HepG2 (cell line): ENCODE data around the gene TMCC1. TPM values are rescaled to one million over a fixed set of nuclear protein-coding genes. Genes with fewer than 3 reads are reported as not detected.

ENCODE experiments used
- ATAC-seq: fragments of 200-7000 bp; cut with Tn5 transposase; 3 replicates; pipeline ENCODE4 v1.9.1; 2020; ENCODE audit warnings: mild to moderate bottlenecking, moderate library complexity
- BruUV-seq: library from RNA; stranded (reverse); fragments of 400-500 nt; replicated peaks from 2 replicates; lab custom pipeline; 2021; lab: Mats Ljungman, UMichigan
- CTCF ChIA-PET: fragments of 300-600 bp; formaldehyde crosslinking; extraction: SDS; loops from one replicate; lab custom pipeline; 2021; ENCODE audit warnings: low total read pairs, inconsistent platforms, low intra/inter-chr PET ratio; lab: Yijun Ruan, JAX
- POLR2A ChIA-PET: fragments of 350-600 bp; sonication (Branson Sonifier 250); formaldehyde crosslinking; loops from one replicate; lab custom pipeline; 2020; ENCODE audit warnings: antibody characterized with exemption, inconsistent platforms; lab: Yijun Ruan, JAX
- DNase-seq: peaks from one replicate; pipeline ENCODE4 v3.0.0-alpha.2; 2015; ENCODE audit warnings: low spot score
- FAIRE-seq: peaks from 3 replicates; lab custom pipeline; 2011; peaks lifted over from hg19 to GRCh38; lab: Jason Lieb, UNC
- H2AFZ ChIP-seq: one replicate; pipeline ENCODE4 v1.6.1; 2011; ENCODE audit warnings: low read length, inconsistent platforms
- H3K27ac ChIP-seq: fragments of 300-600 bp; 3 replicates; pipeline ENCODE4 v1.8.0; 2011; ENCODE audit warnings: mixed run types, mild to moderate bottlenecking, mixed read lengths, low read length, inconsistent platforms; ENCODE audit not compliant: insufficient read depth; ENCODE audit errors: extremely low read length
- H3K27me3 ChIP-seq, 2 experiments: fragments of 200-600 bp in 1 of 2; 2 replicates in 1 of 2; 3 replicates in 1 of 2; pipeline versions ENCODE4 v1.6.0 to v1.8.0; 2011; ENCODE audit warnings: low read length in 2 of 2, mild to moderate bottlenecking in 2 of 2, moderate library complexity in 2 of 2, inconsistent platforms in 1 of 2; ENCODE audit not compliant: insufficient read depth in 2 of 2, control insufficient read depth in 1 of 2
- H3K36me3 ChIP-seq, 2 experiments: fragments of 200-600 bp in 1 of 2; replicated peaks in 1 of 2; 2 replicates in 1 of 2; 3 replicates in 1 of 2; pipeline versions ENCODE4 v1.5.1 to v1.8.0; 2011; ENCODE audit warnings: low read length in 2 of 2, inconsistent platforms in 1 of 2; ENCODE audit not compliant: insufficient read depth in 2 of 2, control insufficient read depth in 1 of 2
- H3K4me1 ChIP-seq: 2 replicates; pipeline ENCODE4 v1.5.1; 2012; ENCODE audit warnings: low read length, inconsistent platforms; ENCODE audit not compliant: insufficient read depth
- H3K4me2 ChIP-seq: 2 replicates; pipeline ENCODE4 v1.6.0; 2011; ENCODE audit warnings: low read depth, low read length, inconsistent platforms
- H3K4me3 ChIP-seq, 3 experiments: fragments of 200-600 bp in 1 of 3; sonication (generic), shearing (Covaris generic) in 1 of 3; replicated peaks in 1 of 3; 2 replicates each; pipeline ENCODE4 v1.5.1; 2011 to 2016; ENCODE audit warnings: low read length in 3 of 3, inconsistent platforms in 2 of 3, low read depth in 2 of 3, mild to moderate bottlenecking in 2 of 3, control low read depth in 1 of 3, mixed read lengths in 1 of 3; ENCODE audit not compliant: insufficient read depth in 1 of 3
- H3K79me2 ChIP-seq: one replicate; pipeline ENCODE4 v1.6.1; 2011; ENCODE audit warnings: low read length, inconsistent platforms; ENCODE audit not compliant: insufficient read depth
- H3K9ac ChIP-seq: 2 replicates; pipeline ENCODE4 v1.6.0; 2011; ENCODE audit warnings: mild to moderate bottlenecking, low read depth, low read length, inconsistent platforms; ENCODE audit not compliant: insufficient read depth
- H3K9me3 ChIP-seq: 2 replicates; pipeline ENCODE4 v1.5.1; 2012; ENCODE audit warnings: mild to moderate bottlenecking, low read length
- H4K20me1 ChIP-seq: 2 replicates; pipeline ENCODE4 v1.6.0; 2011; ENCODE audit warnings: inconsistent platforms, mild to moderate bottlenecking, low read length, moderate library complexity; ENCODE audit not compliant: insufficient read depth
- HNF4G ChIP-seq, 2 experiments: sonication (generic) in 1 of 2; formaldehyde crosslinking in 1 of 2; IDR thresholded peaks; 2 replicates each; pipeline versions ENCODE4 v1.4.0 to v1.6.1; 2011 to 2020; ENCODE audit warnings: borderline replicate concordance in 2 of 2, low read depth in 2 of 2, mild to moderate bottlenecking in 2 of 2, low read length in 1 of 2, missing genetic modification reagents in 1 of 2, moderate library complexity in 1 of 2
- HNRNPL ChIP-seq: fragments of 200-400 bp; formaldehyde crosslinking; IDR thresholded peaks from 2 replicates; pipeline ENCODE4 v1.6.1; 2017; ENCODE audit warnings: mild to moderate bottlenecking, low read depth, low read length
- IRX3 ChIP-seq: sonication (generic); formaldehyde crosslinking; IDR thresholded peaks from 2 replicates; pipeline ENCODE4 v1.8.1; 2023; ENCODE audit warnings: mild to moderate bottlenecking, low read depth, missing genetic modification reagents, borderline replicate concordance
- NFKB2 ChIP-seq: sonication (generic); formaldehyde crosslinking; IDR thresholded peaks from 2 replicates; pipeline ENCODE4 v1.4.0; 2020; ENCODE audit warnings: missing genetic modification reagents, borderline replicate concordance
- SATB2 ChIP-seq: sonication (generic); formaldehyde crosslinking; IDR thresholded peaks from 2 replicates; pipeline ENCODE4 v1.5.0; 2020; ENCODE audit warnings: missing genetic modification reagents
- TFDP1 ChIP-seq: IDR thresholded peaks from 2 replicates; pipeline ENCODE4 v1.6.1; 2016; ENCODE audit warnings: missing compliant biosample characterization, missing genetic modification reagents, borderline replicate concordance
- TFE3 ChIP-seq: IDR thresholded peaks from 2 replicates; pipeline ENCODE4 v1.6.1; 2016
- YEATS2 ChIP-seq: sonication (generic); formaldehyde crosslinking; IDR thresholded peaks from 2 replicates; pipeline ENCODE4 v1.4.0; 2020; ENCODE audit warnings: missing genetic modification reagents, borderline replicate concordance
- ZBTB34 ChIP-seq: sonication (generic); formaldehyde crosslinking; IDR thresholded peaks from 2 replicates; pipeline ENCODE4 v1.8.0; 2022; ENCODE audit warnings: mild to moderate bottlenecking, missing genetic modification reagents
- ZMAT5 ChIP-seq: sonication (generic); formaldehyde crosslinking; IDR thresholded peaks from 2 replicates; pipeline ENCODE4 v1.5.0; 2020; ENCODE audit warnings: mild to moderate bottlenecking, low read depth, missing genetic modification reagents, borderline replicate concordance
- ZNF430 ChIP-seq: sonication (generic); formaldehyde crosslinking; IDR thresholded peaks from 2 replicates; pipeline ENCODE4 v1.9.0; 2021; ENCODE audit warnings: mild to moderate bottlenecking, missing genetic modification reagents
- ZNF577 ChIP-seq: sonication (generic); formaldehyde crosslinking; IDR thresholded peaks from 2 replicates; pipeline ENCODE4 v1.4.0; 2020; ENCODE audit warnings: mild to moderate bottlenecking, low read depth, missing genetic modification reagents, borderline replicate concordance
- WGBS: methylation state at CpG from one replicate; pipeline ENCODE4 v1.1.6; 2017; ENCODE audit warnings: low lambda C conversion rate; 5-methylcytosine and 5-hydroxymethylcytosine counted together
- in situ Hi-C: cut with HindIII; loops from 2 replicates; pipeline ENCODE4 v1.10.0; 2017; ENCODE audit warnings: low pct_unique_long_range_greater_than_20kb; ENCODE audit not compliant: extremely low pct_ligation_motif_present
- intact Hi-C: fragments of 100-400 bp; cut with micrococcal nuclease; formaldehyde crosslinking; loops from one replicate; pipeline ENCODE4 v1.10.0; 2022; ENCODE audit not compliant: unreplicated experiment
- polyA plus RNA-seq, 8 experiments: library from polyadenylated mRNA; depleted of rRNA in 3 of 8; stranded (reverse) in 7 of 8; unstranded in 1 of 8; fragments of >200 nt; fragmentation: Illumina TruSeq in 4 of 8; extraction: Trizol in 4 of 8; gene quantifications; 2 replicates each; pipeline versions ENCODE4 v1.2.1 to v1.2.3, GENCODE V29; 2011 to 2016; ENCODE audit warnings: low read depth in 4 of 8, missing spikeins in 1 of 8, mixed read lengths in 1 of 8; ENCODE audit not compliant: insufficient read depth in 1 of 8
- total RNA-seq, 5 experiments: library from RNA; depleted of rRNA; stranded (reverse); fragments of >200 nt; fragmentation: Illumina TruSeq; extraction: Trizol; gene quantifications; 2 replicates each; pipeline ENCODE4 v1.2.3, GENCODE V29; 2016; ENCODE audit warnings: low read depth in 1 of 5
- TF ChIP-seq, protein P1 (sequence below): sonication (generic); formaldehyde crosslinking; IDR thresholded peaks from 2 replicates; pipeline ENCODE4 v1.5.0; 2020; ENCODE audit warnings: missing genetic modification reagents, mild to moderate bottlenecking, borderline replicate concordance
- TF ChIP-seq, protein P2 (sequence below): sonication (generic); formaldehyde crosslinking; IDR thresholded peaks from 2 replicates; pipeline ENCODE4 v1.8.0; 2022; ENCODE audit warnings: missing genetic modification reagents, mild to moderate bottlenecking, inconsistent platforms, borderline replicate concordance

Gene TMCC1
- total and polyA plus RNA-seq, 2 of the 13 experiments (the other 11 are each of a cell fraction or from before 2014, with no cell fraction given) = 12.1 to 264 TPM

DNA sequence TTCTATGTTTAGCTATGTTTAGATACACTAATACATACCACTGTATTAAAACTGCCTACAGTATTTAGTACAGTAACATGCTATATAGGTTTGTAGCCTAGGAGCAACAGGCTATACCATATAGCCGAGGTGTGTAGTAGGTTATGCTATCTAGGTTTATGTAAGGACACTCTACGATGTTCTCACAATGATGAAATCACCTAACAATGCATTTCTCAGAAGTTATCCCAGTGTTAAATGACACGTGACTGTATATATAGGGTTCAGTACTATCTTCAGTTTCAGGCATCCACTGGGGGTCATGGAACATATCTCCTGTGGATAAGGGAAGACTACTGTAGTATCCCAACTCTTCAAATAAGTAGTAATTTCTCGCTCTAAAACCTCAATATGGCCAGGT lies 97.4 kb downstream of the TMCC1 start:
- Histone ChIP-seq H3K4me2 (no peak overlapping the region), H4K20me1 (no peaks in the 10 kb centered on the region), H3K9ac (no peak overlapping the region), H3K36me3 (no peaks in the 10 kb centered on the region), H3K79me2 (no peaks in the 10 kb centered on the region), H3K27ac (no peak overlapping the region), H2AFZ (no peak overlapping the region), H3K4me3 (no peak overlapping the region), H3K4me1 (peaks cover 23% of the 10 kb centered on the region), H3K27me3 (no peaks in the 10 kb centered on the region), H3K9me3 (no peaks in the 10 kb centered on the region)
- ChIA-PET CTCF (no interaction called here), POLR2A (no interaction called here)
- intact Hi-C loops (no loop called here), in situ Hi-C loops (no loop called here)
- no peak for FAIRE-seq
- ATAC-seq = no peak
- no TSS peak for BruUV-seq
- no peak for DNase-seq
- WGBS = 97% methylated on average over 4 of the region's 4 CpGs
- TF ChIP-seq TFDP1 (CRISPR knock-in tag) (no peak), HNRNPL (no peak), NFKB2 (CRISPR knock-in tag) (no peak), SATB2 (CRISPR knock-in tag) (no peak), ZNF577 (no peak), IRX3 (CRISPR knock-in tag) (no peak), TFE3 (CRISPR knock-in tag) (no peak), ZMAT5 (CRISPR knock-in tag) (no peak), HNF4G (IDR thresholded peaks at IDR 0.05; ENCODE audit: borderline replicate concordance, low read depth, low read length) (no peak), HNF4G (CRISPR knock-in tag; IDR thresholded peaks at IDR 0.05; ENCODE audit: borderline replicate concordance, low read depth) (no peak), ZBTB34 (no peak), ZNF430 (CRISPR knock-in tag) (no peak), YEATS2 (no peak)
- TF ChIP-seq, protein P1, sequence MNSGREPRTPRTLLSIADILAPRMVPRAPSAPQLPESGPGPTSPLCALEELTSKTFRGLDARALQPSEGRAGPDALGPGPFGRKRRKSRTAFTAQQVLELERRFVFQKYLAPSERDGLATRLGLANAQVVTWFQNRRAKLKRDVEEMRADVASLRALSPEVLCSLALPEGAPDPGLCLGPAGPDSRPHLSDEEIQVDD (CRISPR knock-in tag) = no peak
- TF ChIP-seq, protein P2, sequence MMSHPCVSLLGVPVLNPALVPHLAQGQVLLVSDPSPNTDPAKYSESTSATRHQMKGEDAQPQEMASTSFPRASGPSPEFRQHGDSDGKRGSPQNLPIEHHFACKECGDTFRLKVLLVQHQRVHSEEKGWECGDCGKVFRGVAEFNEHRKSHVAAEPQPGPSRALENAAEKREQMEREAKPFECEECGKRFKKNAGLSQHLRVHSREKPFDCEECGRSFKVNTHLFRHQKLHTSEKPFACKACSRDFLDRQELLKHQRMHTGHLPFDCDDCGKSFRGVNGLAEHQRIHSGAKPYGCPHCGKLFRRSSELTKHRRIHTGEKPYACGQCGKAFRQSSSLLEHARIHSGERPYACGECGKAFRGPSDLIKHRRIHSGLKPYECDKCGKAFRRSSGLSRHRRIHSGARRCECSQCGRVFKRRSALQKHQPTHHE = no peak
